ENCODE results near the gene KRT78.

KRT78 gene

GRCh38 chr12:52822771-52823510 is 25.9 kb downstream of the KRT78 start:
- no peak for DNase-seq

DNA sequence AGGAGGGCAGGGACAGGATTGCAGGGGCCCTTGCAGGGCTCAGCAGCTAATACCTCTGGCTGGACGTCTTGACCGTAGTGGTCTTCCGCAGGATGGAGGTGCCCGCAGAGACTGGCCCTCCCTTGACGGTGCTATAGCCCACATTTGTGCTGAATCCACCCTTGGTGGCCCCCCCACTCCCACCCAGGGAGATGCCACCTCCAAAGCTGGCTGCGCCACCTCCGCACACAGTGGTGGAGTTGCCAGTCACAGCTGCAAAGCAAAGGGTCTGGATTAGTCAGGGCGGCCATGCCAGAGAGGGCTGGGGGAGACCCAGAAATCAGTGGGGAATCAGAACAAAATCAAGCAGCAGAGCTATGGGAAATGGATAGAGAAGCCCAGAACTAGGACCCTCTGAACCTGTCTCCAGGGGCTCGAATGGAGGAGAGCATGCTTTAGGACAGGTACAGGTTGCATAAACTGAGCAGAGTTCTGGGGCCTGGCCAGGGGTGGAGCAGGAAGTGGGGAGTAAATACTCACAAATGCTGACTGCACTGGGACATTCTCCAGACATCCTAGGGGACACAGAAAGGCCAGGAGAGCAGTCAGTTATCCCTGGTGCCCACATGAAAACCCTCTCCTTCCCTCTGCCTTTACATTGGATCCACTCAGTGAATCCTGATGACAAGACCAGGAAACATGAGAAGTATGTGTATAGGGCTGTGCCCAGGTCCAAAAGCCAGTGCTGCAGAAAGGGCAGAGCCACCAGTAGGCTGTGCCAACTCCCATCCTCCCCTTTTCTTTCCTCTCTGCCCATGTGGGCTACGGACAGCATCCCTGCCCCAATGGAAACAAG is 26.8 kb downstream of the KRT78 start:
- DNase-seq: no peak

DNA sequence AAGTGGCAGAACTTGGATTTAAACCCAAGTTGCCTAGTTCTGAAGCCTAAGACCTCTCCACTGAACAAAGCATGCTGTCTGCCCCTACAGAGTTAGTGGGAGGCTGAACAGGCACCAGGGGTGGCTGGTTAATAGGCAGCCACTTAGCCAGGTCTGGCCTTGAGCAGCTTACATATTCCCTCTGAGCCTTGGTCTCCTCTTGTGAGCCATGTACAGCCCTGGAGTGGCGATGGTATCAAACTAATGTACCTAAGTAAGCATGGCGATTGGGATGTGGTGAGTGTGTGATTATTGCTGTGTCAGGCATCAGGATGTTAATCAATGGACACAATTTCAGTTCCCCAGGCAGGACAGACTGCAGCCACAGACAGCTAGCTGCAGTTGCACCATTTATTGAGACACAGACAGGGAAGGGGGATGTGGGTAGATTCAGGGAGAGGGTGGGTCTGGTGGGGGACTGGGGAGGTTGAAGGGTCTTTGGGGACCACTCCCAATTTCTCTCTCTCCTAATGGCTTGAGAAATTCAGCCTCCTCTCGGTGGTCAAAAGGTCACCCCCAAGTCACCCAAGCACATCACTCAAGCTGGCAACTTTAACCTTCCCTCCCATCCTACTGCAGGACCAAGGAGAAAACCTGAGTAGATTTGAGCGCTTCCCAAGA is 27.6 kb downstream of the KRT78 start:
- no peak for DNase-seq

DNA sequence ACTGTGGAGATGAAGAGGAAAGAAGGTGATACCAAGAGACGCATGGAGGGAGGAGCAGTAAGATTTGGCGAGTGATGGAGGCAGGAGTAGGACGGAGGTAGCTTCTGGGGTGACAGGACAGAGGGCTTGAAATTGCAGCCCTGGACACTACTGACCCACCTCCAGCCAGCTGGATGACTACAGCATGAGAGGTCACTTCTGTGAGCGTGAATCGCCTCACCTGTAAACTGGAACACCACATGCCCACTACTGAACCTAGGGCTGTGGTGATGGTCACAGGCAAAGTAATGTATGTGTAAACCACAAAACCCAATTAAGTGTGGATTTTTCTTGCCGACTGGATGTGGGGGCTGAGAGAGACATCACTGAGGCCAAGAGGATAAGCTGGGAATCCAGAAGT is 28.3 kb downstream of the KRT78 start:
- DNase-seq: no peak

DNA sequence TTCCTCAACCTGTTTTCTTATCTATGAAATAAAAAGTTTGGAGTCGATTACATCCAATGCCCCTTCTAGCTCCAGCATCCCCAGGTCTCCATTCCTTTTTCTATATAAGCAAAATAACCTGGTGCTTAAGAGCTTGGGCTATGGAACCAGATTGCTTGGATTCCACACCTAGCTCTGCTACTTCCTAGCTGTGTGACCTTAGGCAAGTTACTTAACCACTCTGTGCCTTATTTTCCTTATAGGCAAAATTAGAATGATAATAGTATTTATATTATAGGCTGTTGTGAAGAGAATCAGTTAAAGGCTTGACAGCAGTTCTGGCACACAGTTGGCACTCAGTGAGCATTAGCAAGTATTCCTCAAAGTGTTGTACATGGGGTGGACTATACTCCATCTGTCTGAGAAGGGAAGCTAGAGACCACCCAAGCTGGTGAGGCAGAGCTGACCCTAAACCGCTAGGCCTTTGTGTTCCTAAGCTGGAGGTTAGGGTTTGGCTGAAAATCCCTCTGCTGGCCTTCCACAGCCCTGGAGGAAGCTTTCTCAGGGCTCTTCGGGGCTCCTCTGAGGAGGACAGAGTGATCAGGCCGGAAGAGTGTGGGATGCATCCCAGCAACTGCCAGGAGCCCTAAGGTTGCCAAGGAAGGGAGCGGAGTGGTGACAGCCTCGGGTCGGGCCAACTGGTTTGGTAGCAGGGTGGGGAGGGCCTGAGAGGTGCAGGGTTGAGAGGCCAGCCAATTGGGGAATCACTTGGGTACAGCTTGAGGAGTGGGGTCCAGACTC is 28.9 kb downstream of the KRT78 start:
- DNase-seq: no peak

GRCh38 chr12:52818887-52819420 is 29.8 kb downstream of the KRT78 start:
- DNase-seq: no peak

DNA sequence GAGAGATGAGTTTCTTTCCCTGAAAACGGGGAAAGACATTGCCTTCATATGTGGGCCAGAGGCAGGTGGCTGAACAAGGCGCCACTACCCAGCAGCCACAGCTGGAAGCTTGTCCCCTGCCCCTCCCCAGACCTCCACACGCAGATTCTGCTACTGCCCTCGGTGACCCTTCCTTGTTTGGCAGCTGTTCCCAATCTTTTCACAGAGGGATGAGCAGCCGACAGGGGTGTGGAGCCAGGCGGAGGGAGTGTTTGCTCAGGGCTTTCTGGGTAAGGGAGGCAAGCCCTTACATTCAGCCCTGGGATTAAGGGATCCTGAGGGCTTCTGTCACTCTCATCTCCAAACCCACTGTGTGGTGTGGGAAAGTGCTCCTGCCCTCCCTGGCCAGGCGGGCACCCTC is 30.4 kb downstream of the KRT78 start:
- no peak for DNase-seq

- no peak for DNase-seq
Observed at GRCh38 chr12:52817699-52818238, 31.0 kb downstream of the KRT78 start.

DNA sequence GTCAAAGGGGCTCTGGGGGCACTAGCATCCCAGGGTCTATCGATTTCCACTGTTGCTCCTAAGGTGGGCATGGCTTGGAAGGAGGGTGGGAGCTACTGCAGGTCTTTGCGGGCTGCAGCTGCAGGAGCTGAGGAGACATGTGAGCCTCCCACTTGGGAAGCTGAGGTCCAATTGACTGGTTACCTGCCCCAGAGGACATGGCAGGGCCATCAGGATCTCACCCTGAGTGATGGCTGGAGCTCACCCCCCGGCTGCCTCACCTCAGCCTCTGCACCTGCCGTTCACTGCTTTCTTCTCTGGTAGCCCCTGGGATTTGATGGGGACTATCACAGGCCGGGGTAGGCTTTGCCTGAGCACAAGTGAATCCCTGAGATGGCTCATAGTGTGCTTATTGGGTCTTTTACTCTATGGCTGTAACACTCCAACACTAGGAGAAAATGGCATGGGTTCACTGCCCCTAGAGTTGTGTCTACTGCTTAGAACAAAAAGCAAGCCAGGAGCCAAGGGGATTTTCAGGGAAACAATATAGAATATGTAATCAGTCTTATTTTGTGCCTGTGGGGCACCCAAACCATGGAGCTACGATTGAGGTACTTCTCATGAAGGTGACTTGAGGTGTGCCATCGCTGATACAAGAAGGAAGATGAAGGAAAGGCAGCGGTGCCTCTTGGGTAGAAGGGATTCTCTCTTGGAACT is 31.6 kb downstream of the KRT78 start:
- DNase-seq: no peak

DNA sequence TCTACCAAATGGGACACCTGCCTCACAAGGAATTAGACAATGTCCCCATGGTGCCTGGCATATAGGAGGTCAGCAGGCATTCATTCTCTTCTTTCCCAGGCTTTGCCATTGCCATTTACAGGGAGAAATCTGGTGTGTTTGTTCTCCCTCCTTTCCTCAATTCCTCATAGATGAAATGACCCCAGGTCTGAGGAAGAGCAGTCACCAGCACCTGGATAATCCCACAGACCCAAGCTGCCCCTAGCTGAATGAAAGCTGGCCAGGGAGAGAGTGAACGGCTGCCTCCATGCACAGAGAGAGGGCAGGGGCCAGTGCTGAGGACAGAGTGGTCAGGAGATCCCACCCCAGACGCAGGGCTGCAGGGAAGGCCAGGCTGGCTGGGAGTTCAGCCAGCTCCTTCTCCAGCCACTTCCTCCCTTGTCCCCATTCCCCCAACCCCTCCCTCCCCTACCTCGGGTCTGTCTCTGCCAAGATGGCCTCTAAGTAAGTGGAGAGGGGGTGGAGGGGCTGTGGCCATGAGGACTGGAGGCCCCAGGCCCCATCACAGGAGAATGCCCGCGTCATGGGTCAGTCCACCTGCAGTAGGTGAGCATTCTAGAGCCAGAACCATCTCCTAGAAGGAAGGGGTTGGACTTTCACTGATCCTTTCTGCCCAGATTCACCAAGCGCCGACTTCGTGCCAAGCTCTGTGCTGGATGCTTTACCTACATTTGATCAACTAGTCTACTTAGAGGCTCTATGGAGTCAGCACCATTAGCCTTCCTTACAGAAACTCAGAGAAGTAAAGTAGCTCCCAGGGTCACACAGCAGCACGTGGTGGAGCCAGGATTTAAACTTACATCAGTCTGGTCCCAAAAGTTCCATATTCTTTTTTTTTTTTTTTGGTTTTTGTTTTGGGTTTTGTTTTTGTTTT is 32.9 kb downstream of the KRT78 start:
- DNase-seq: no peak

- DNase-seq: no peak
Observed at GRCh38 chr12:52815161-52815560, 33.6 kb downstream of the KRT78 start.

- no peak for DNase-seq
Observed at GRCh38 chr12:52814710-52815155, 34.1 kb downstream of the KRT78 start.

- no peak for DNase-seq
Observed at GRCh38 chr12:52813885-52814709, 34.7 kb downstream of the KRT78 start, which contains the start of gene KRT4. TSS of gene KRT4 (minus strand) at chr12:52814116. CDS start at chr12:52814058, 58 bp downstream.

DNA sequence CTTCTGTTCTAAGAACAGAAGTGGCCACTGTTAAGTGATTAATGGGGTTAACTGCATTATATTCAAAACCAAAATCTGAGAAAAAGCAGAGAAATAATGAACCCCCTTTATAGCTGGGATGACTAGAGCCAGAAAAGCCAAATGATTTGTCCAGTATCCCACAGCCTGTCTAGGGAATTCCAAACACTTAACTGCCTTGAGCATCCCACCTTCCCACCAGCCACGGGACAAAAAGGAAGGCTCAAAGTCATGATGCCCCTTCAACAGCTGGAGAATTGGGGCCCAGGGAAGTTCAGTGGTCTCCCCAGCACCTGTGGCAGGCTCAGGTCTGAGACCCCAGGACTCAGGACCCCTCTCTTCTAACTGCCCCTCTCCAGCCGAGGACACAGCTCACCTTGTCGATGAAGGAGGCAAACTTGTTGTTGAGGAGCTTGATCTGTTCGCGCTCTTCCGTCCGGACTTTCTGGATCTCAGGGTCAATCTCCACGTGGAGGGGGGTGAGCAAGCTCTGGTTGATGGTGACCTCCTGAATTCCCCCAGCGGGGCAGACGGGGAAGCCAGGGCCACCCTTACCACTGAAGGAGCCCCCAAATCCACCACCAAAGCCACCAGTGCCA is 35.5 kb downstream of the KRT78 start:
- no peak for DNase-seq

- DNase-seq: no peak
Observed at GRCh38 chr12:52812749-52813148, 36.0 kb downstream of the KRT78 start.

DNA sequence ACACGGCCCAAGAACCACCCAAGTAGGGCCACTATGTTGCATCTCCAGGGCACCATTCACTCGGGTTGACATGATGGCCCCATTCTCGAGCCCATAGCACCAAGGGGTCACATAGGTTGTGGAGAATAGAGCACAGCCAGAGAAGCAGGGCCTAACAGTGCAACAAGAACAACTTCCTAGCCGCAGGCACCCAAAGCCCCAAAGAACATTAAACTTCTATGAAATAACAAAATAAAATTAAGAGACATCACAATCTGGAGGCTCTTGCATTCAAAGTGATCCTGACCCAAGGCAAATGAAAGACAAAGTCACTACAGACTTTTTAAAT is 36.8 kb downstream of the KRT78 start:
- DNase-seq: no peak

- DNase-seq: no peak
Observed at GRCh38 chr12:52811191-52812072, 37.4 kb downstream of the KRT78 start.

GRCh38 chr12:52810554-52810953 is 38.2 kb downstream of the KRT78 start:
- DNase-seq: no peak
